SK-N-SH (cell line): ENCODE measurements around the gene STRBP. TPM values are rescaled to one million over a fixed set of nuclear protein-coding genes. Genes with fewer than 3 reads are reported as not detected.

Experiments used
- CTCF ChIA-PET: fragments of 300-600, 350-600 bp; formaldehyde crosslinking; extraction: SDS; loops from one replicate; lab custom pipeline; 2021; lab: Yijun Ruan, JAX
- POLR2A ChIA-PET: fragments of 350-600 bp; sonication (Branson Sonifier 250); formaldehyde crosslinking; extraction: SDS; loops from one replicate; lab custom pipeline; 2020; ENCODE audit warnings: antibody characterized with exemption, inconsistent platforms; lab: Yijun Ruan, JAX
- DNase-seq: peaks from one replicate; pipeline ENCODE4 v3.0.0; 2012
- H2AFZ ChIP-seq: fragments of 200-600 bp; sonication (generic); 2 replicates; pipeline ENCODE4 v1.8.1; 2016; ENCODE audit warnings: antibody characterized with exemption, mild to moderate bottlenecking, low read depth
- H3F3A ChIP-seq: fragments of 200-600 bp; sonication (generic); replicated peaks from 2 replicates; pipeline ENCODE3; 2016; ENCODE audit warnings: antibody characterized with exemption, mild to moderate bottlenecking; ENCODE audit not compliant: insufficient read depth
- H3K27ac ChIP-seq, 2 experiments: fragments of 200-500 bp in 1 of 2; fragments of 200-600 bp in 1 of 2; sonication (Bioruptor generic) in 1 of 2; sonication (generic), shearing (Covaris generic) in 1 of 2; 2 replicates each; pipeline versions ENCODE4 v1.5.1 to v1.6.1; 2014 to 2016; ENCODE audit warnings: low read depth in 2 of 2, inconsistent platforms in 1 of 2, low read length in 1 of 2, mild to moderate bottlenecking in 1 of 2, mixed read lengths in 1 of 2
- H3K27me3 ChIP-seq: fragments of 200-600 bp; sonication (generic), shearing (Covaris generic); 2 replicates; pipeline ENCODE4 v1.6.1; 2016; ENCODE audit warnings: mixed run types; ENCODE audit not compliant: insufficient read depth
- H3K36me3 ChIP-seq, 2 experiments: fragments of 200-500 bp in 1 of 2; fragments of 200-600 bp in 1 of 2; sonication (Bioruptor generic) in 1 of 2; sonication (generic) in 1 of 2; replicated peaks in 1 of 2; 2 replicates each; pipeline versions ENCODE3 to v1.5.1; 2014 to 2016; ENCODE audit warnings: low read length in 1 of 2, mild to moderate bottlenecking in 1 of 2; ENCODE audit not compliant: insufficient read depth in 2 of 2, control insufficient read depth in 1 of 2
- H3K4me1 ChIP-seq, 2 experiments: fragments of 200-500 bp in 1 of 2; fragments of 200-600 bp in 1 of 2; sonication (Bioruptor generic) in 1 of 2; sonication (generic), shearing (Covaris generic) in 1 of 2; 2 replicates each; pipeline versions ENCODE4 v1.5.1 to v1.6.1; 2014 to 2016; ENCODE audit warnings: low read depth in 1 of 2, low read length in 1 of 2, mixed run types in 1 of 2; ENCODE audit not compliant: insufficient read depth in 2 of 2, control insufficient read depth in 1 of 2
- H3K4me2 ChIP-seq: fragments of 200-600 bp; sonication (generic), shearing (Covaris generic); 2 replicates; pipeline ENCODE4 v1.6.1; 2017; ENCODE audit warnings: mixed run types
- H3K4me3 ChIP-seq, 2 experiments: fragments of 200-500 bp in 1 of 2; fragments of 200-600 bp in 1 of 2; sonication (Bioruptor generic) in 1 of 2; sonication (generic), shearing (Covaris generic) in 1 of 2; 2 replicates each; pipeline versions ENCODE4 v1.5.1 to v1.8.1; 2014 to 2016; ENCODE audit warnings: low read depth in 2 of 2, inconsistent platforms in 1 of 2, low read length in 1 of 2, mild to moderate bottlenecking in 1 of 2, mixed read lengths in 1 of 2, moderate library complexity in 1 of 2
- H3K79me2 ChIP-seq: fragments of 200-600 bp; sonication (generic); 2 replicates; pipeline ENCODE4 v1.8.1; 2017; ENCODE audit warnings: mild to moderate bottlenecking; ENCODE audit not compliant: insufficient read depth
- H3K9ac ChIP-seq: fragments of 200-600 bp; sonication (generic); 2 replicates; pipeline ENCODE4 v1.6.1; 2017; ENCODE audit warnings: mixed run types
- H3K9me2 ChIP-seq: fragments of 200-600 bp; sonication (generic); 2 replicates; pipeline ENCODE4 v1.6.1; 2017; ENCODE audit warnings: mixed run types
- H3K9me3 ChIP-seq: fragments of 200-600 bp; sonication (generic); 2 replicates; pipeline ENCODE4 v1.6.1; 2017; ENCODE audit warnings: mixed run types, mild to moderate bottlenecking, moderate library complexity
- H4K20me1 ChIP-seq: fragments of 200-600 bp; sonication (generic); 2 replicates; pipeline ENCODE4 v1.6.1; 2017; ENCODE audit warnings: mild to moderate bottlenecking, mixed run types; ENCODE audit not compliant: insufficient read depth
- CHD2 ChIP-seq: fragments of 150-350 bp; IDR thresholded peaks from 2 replicates; pipeline ENCODE4 v1.6.1; 2018; ENCODE audit warnings: low read length; ENCODE audit not compliant: partially characterized antibody
- EZH2phosphoT487 ChIP-seq: fragments of 200-600 bp; sonication (generic); IDR thresholded peaks from 2 replicates; pipeline ENCODE4 v1.6.1; 2017; ENCODE audit warnings: low read depth, mixed run types, mild to moderate bottlenecking, antibody characterized with exemption, moderate library complexity, borderline replicate concordance
- FOSL2 ChIP-seq: IDR thresholded peaks from 2 replicates; pipeline ENCODE4 v1.4.0; 2012; ENCODE audit warnings: low read depth, mild to moderate bottlenecking, moderate library complexity, borderline replicate concordance
- FOXJ3 ChIP-seq: sonication (generic); formaldehyde crosslinking; IDR thresholded peaks from 2 replicates; pipeline ENCODE4 v1.5.1; 2020; ENCODE audit warnings: mild to moderate bottlenecking, missing genetic modification reagents
- FOXM1 ChIP-seq: IDR thresholded peaks from 2 replicates; pipeline ENCODE4 v1.4.0; 2012; ENCODE audit warnings: low read depth, mild to moderate bottlenecking
- GABPA ChIP-seq: IDR thresholded peaks from 2 replicates; pipeline ENCODE4 v1.4.0; 2012; ENCODE audit warnings: low read depth, mild to moderate bottlenecking
- GATA2 ChIP-seq: sonication (generic); formaldehyde crosslinking; IDR thresholded peaks from 2 replicates; pipeline ENCODE4 v1.5.0; 2020; ENCODE audit warnings: mild to moderate bottlenecking, missing genetic modification reagents
- IRF3 ChIP-seq: fragments of 150-350 bp; IDR thresholded peaks from 2 replicates; pipeline ENCODE4 v1.6.1; 2016; ENCODE audit warnings: mild to moderate bottlenecking, low read depth, low read length
- JUND ChIP-seq: IDR thresholded peaks from 2 replicates; pipeline ENCODE4 v1.4.0; 2012
- MEF2A ChIP-seq: IDR thresholded peaks from 2 replicates; pipeline ENCODE4 v1.4.0; 2012; ENCODE audit warnings: low read depth, borderline replicate concordance
- MXI1 ChIP-seq: IDR thresholded peaks from 2 replicates; pipeline ENCODE4 v1.6.1; 2012; ENCODE audit warnings: mild to moderate bottlenecking, low read depth, low read length, improper control_type of control experiment
- POLR2AphosphoS5 ChIP-seq: IDR thresholded peaks from 2 replicates; pipeline ENCODE4 v1.6.1; 2012; ENCODE audit warnings: low read depth, low read length
- RFX5 ChIP-seq: IDR thresholded peaks from 2 replicates; pipeline ENCODE4 v1.6.1; 2012; ENCODE audit warnings: mild to moderate bottlenecking, improper control_type of control experiment, low read length
- SIN3A ChIP-seq: IDR thresholded peaks from 2 replicates; pipeline ENCODE4 v1.6.1; 2012; ENCODE audit warnings: low read depth, mild to moderate bottlenecking, low read length, moderate library complexity, borderline replicate concordance
- SMC3 ChIP-seq: IDR thresholded peaks from 2 replicates; pipeline ENCODE4 v1.6.1; 2012; ENCODE audit warnings: low read depth, low read length, improper control_type of control experiment
- TAF1 ChIP-seq: IDR thresholded peaks from 2 replicates; pipeline ENCODE4 v1.6.1; 2012; ENCODE audit warnings: low read depth, mild to moderate bottlenecking, low read length, moderate library complexity, borderline replicate concordance
- TCF12 ChIP-seq: IDR thresholded peaks from 2 replicates; pipeline ENCODE4 v1.4.0; 2012
- YY1 ChIP-seq: IDR thresholded peaks from 2 replicates; pipeline ENCODE4 v1.4.0; 2012; ENCODE audit warnings: low read depth, mild to moderate bottlenecking
- WGBS: methylation state at CpG from one replicate; pipeline ENCODE4 v1.1.6; 2017; ENCODE audit warnings: low lambda C conversion rate; 5-methylcytosine and 5-hydroxymethylcytosine counted together
- polyA plus RNA-seq, 3 experiments: library from polyadenylated mRNA; depleted of rRNA; stranded (reverse); fragments of >200 nt; gene quantifications; 2 replicates each; pipeline ENCODE4 v1.2.3, GENCODE V29; 2012
- TF ChIP-seq, protein P1 (sequence below): IDR thresholded peaks from 2 replicates; pipeline ENCODE4; 2012
- TF ChIP-seq, protein P2 (sequence below): IDR thresholded peaks from 2 replicates; pipeline ENCODE4 v1.4.0; 2012; ENCODE audit warnings: low read depth
- TF ChIP-seq, protein P3 (sequence below): IDR thresholded peaks from 2 replicates; pipeline ENCODE4 v1.4.0; 2012; ENCODE audit warnings: low read depth, borderline replicate concordance

The STRBP gene
- polyA plus RNA-seq, 1 of the 3 experiments (the other 2 are of a cell fraction) = 5.9 TPM

- Histone ChIP-seq H2AFZ (no peak overlapping the region), H3K79me2 (no peaks in the 10 kb centered on the region), H3K9me2 (no peaks in the 10 kb centered on the region), H3K9ac (no peak overlapping the region), H3K36me3 (no peaks in the 10 kb centered on the region), H3K4me2 (no peak overlapping the region), H4K20me1 (no peaks in the 10 kb centered on the region; the same call in 1 of the 2 replicates), H3K4me3 (no peak overlapping the region), H3K27ac (no peak overlapping the region), H3K9me3 (no peaks in the 10 kb centered on the region), H3K4me1 (no peaks in the 10 kb centered on the region; a peak in 1 of 4 replicates), H3F3A (no peaks in the 10 kb centered on the region), H3K27me3 (no peaks in the 10 kb centered on the region)
- no peak for DNase-seq
- POLR2A ChIA-PET = no interaction called here
- TF ChIP-seq SMC3 (no peak), MEF2A (no peak), POLR2AphosphoS5 (no peak), GABPA (no peak), FOXJ3 (CRISPR knock-in tag) (no peak)
- CTCF ChIA-PET = no interaction called here
- 89% methylated on average over 2 of the region's 2 CpGs for WGBS
Measured at GRCh38 chr9:123220127-123220526, 48.3 kb downstream of the STRBP start.

- Histone ChIP-seq H3K79me2 (no peaks in the 10 kb centered on the region), H3K4me3 (no peak overlapping the region), H3K9me2 (no peaks in the 10 kb centered on the region), H3F3A (no peaks in the 10 kb centered on the region), H2AFZ (no peak overlapping the region), H3K4me1 (no peaks in the 10 kb centered on the region; a peak in 1 of 4 replicates), H3K27ac (no peak overlapping the region), H3K9me3 (no peaks in the 10 kb centered on the region), H3K9ac (no peak overlapping the region), H4K20me1 (no peaks in the 10 kb centered on the region), H3K4me2 (no peak overlapping the region), H3K27me3 (no peaks in the 10 kb centered on the region), H3K36me3 (no peaks in the 10 kb centered on the region)
- ChIA-PET POLR2A (no interaction called here), CTCF (interaction anchor here (0.9 to 2.3 kb wide), 2 partner anchors 88 to 131 kb away, joined by 3 to 6 read pairs; no protein-coding TSS in a partner anchor)
- TF ChIP-seq FOSL2 = no peak
- TF ChIP-seq, protein P1, sequence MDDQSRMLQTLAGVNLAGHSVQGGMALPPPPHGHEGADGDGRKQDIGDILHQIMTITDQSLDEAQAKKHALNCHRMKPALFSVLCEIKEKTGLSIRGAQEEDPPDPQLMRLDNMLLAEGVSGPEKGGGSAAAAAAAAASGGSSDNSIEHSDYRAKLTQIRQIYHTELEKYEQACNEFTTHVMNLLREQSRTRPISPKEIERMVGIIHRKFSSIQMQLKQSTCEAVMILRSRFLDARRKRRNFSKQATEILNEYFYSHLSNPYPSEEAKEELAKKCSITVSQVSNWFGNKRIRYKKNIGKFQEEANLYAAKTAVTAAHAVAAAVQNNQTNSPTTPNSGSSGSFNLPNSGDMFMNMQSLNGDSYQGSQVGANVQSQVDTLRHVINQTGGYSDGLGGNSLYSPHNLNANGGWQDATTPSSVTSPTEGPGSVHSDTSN = no peak
- no peak for TF ChIP-seq MEF2A
- no peak for TF ChIP-seq TAF1
- TF ChIP-seq JUND = no peak
- no peak for TF ChIP-seq MXI1
- TF ChIP-seq GATA2 (CRISPR knock-in tag) = no peak
- TF ChIP-seq FOXJ3 (CRISPR knock-in tag) = no peak
- no peak for TF ChIP-seq POLR2AphosphoS5
- no peak for TF ChIP-seq RFX5
- TF ChIP-seq IRF3 = no peak
- TF ChIP-seq TCF12 = no peak
- no peak for TF ChIP-seq EZH2phosphoT487
- TF ChIP-seq YY1 = no peak
- no peak for TF ChIP-seq FOXM1
- TF ChIP-seq, protein P2, sequence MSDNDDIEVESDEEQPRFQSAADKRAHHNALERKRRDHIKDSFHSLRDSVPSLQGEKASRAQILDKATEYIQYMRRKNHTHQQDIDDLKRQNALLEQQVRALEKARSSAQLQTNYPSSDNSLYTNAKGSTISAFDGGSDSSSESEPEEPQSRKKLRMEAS = no peak
- TF ChIP-seq SIN3A = no peak
- TF ChIP-seq, protein P3, sequence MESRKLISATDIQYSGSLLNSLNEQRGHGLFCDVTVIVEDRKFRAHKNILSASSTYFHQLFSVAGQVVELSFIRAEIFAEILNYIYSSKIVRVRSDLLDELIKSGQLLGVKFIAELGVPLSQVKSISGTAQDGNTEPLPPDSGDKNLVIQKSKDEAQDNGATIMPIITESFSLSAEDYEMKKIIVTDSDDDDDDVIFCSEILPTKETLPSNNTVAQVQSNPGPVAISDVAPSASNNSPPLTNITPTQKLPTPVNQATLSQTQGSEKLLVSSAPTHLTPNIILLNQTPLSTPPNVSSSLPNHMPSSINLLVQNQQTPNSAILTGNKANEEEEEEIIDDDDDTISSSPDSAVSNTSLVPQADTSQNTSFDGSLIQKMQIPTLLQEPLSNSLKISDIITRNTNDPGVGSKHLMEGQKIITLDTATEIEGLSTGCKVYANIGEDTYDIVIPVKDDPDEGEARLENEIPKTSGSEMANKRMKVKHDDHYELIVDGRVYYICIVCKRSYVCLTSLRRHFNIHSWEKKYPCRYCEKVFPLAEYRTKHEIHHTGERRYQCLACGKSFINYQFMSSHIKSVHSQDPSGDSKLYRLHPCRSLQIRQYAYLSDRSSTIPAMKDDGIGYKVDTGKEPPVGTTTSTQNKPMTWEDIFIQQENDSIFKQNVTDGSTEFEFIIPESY = no peak
- TF ChIP-seq CHD2 = no peak
- TF ChIP-seq SMC3 = no peak
- WGBS = over 99% methylated on average over 3 of the region's 3 CpGs
- no peak for DNase-seq
Measured at GRCh38 chr9:123218831-123219230, 49.6 kb downstream of the STRBP start.
